Right atrium auricular region (tissue), 2 donors: ENCODE results near the gene CTH. TPM values are rescaled to one million over a fixed set of nuclear protein-coding genes. Genes with fewer than 3 reads are reported as not detected.
"Not testable (repeated sequence)": the region's sequence is repeated elsewhere in the genome, so short reads cannot be mapped to it uniquely, and the experiment has no call there.

Experiments used
- DNase-seq: peaks from one replicate; pipeline ENCODE4 v3.0.0-alpha.2; 2019; ENCODE audit warnings: low spot score
- H3K27ac ChIP-seq, 2 donors: fragments of 200-600 bp; sonication (generic); 1 replicate in 1 of 2; 2 replicates in 1 of 2; pipeline ENCODE4 v1.5.1; 2016 to 2019
- H3K27me3 ChIP-seq, 2 donors: fragments of 200-600 bp; sonication (generic); one replicate each; pipeline versions ENCODE4 v1.5.1 to v1.6.0; 2017 to 2019
- H3K36me3 ChIP-seq: fragments of 200-600 bp; sonication (generic); one replicate; pipeline ENCODE4 v1.5.1; 2016
- H3K4me1 ChIP-seq, 2 donors: fragments of 200-600 bp; sonication (generic); one replicate each; pipeline versions ENCODE4 v1.5.1 to v1.6.0; 2017 to 2019
- H3K4me3 ChIP-seq, 2 donors: fragments of 200-600 bp; sonication (generic); 1 replicate in 1 of 2; 2 replicates in 1 of 2; pipeline ENCODE4 v1.5.1; 2017 to 2019; ENCODE audit warnings: mild to moderate bottlenecking in 1 of 2, moderate library complexity in 1 of 2
- H3K9me3 ChIP-seq, 2 donors: fragments of 200-600 bp; sonication (generic); one replicate each; pipeline ENCODE4 v1.5.1; 2019
- CTCF ChIP-seq, 2 donors: fragments of 200-600 bp; sonication (generic); IDR thresholded peaks; one replicate each; pipeline ENCODE4 v1.5.1; 2019; ENCODE audit warnings: antibody characterized with exemption in 2 of 2
- total RNA-seq, 2 donors: library from RNA; depleted of rRNA; stranded (reverse); fragments of >200 nt; gene quantifications; one replicate each; pipeline ENCODE4 v1.1.0, GENCODE V29; 2016

The CTH gene
- total RNA-seq, 2 donors from 2014 or later = 1.0 to 1.6 TPM

DNA sequence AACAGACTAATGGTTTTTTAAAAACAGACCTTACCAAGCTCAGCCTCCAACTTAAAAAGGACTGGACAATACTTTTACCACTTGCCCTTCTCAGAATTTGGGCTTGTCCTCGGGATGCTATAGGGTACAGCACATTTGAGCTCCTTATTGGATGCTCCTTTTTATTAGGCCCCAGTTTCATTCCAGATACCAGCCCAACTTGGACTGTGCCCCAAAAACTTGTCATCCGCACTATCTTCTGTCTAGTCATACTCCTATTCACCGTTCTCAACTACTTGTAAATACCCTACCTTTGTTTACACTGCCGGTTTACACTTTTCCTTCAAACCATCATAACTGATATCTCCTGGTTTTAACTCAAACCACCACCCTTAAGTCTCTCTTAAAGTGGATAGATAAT lies 38.6 kb upstream of the CTH start:
- Histone ChIP-seq H3K9me3 (no peaks in the 10 kb centered on the region), H3K36me3 (no peaks in the 10 kb centered on the region), H3K4me3 (no peak overlapping the region), H3K4me1 (no peaks in the 10 kb centered on the region), H3K27me3 (no peaks in the 10 kb centered on the region), H3K27ac (no peak overlapping the region)
- DNase-seq = no peak
- TF ChIP-seq CTCF (IDR thresholded peaks at IDR 0.05) = no peak

DNA sequence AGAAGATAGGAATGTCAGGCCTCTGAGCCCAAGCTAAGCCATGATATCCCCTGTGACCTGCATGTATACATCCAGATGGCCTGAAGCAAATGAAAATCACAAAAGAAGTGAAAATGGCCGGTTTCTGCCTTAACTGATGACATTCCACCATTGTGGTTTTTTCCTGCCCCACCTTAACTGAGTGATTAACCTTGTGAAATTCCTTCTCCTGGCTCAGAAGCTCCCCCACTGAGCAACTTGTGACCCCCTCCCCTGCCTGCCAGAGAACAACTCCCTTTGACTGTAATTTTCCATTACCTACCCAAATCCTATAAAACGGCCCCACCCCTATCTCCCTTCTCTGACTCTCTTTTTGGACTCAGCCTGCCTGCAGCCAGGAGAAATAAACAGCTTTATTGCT lies 37.5 kb upstream of the CTH start:
- H3K27me3 ChIP-seq, H3K4me3 ChIP-seq, H3K27ac ChIP-seq, H3K4me1 ChIP-seq, H3K9me3 ChIP-seq, H3K36me3 ChIP-seq, DNase-seq: not testable (repeated sequence)

GRCh38 chr1:70376196-70376595 lies 34.9 kb upstream of the CTH start:
- DNase-seq = no peak
- H3K4me3 ChIP-seq = no peak overlapping the region
- H3K36me3 ChIP-seq = no peaks in the 10 kb centered on the region
- no peaks in the 10 kb centered on the region for H3K9me3 ChIP-seq
- H3K4me1 ChIP-seq = no peaks in the 10 kb centered on the region
- H3K27ac ChIP-seq = no peak overlapping the region
- H3K27me3 ChIP-seq = no peaks in the 10 kb centered on the region
- TF ChIP-seq CTCF (IDR thresholded peaks at IDR 0.05) = no peak

GRCh38 chr1:70382682-70383081 lies 28.4 kb upstream of the CTH start:
- no peak for DNase-seq
- no peaks in the 10 kb centered on the region for H3K9me3 ChIP-seq
- H3K36me3 ChIP-seq = no peaks in the 10 kb centered on the region
- no peak overlapping the region for H3K27ac ChIP-seq
- H3K4me1 ChIP-seq = no peaks in the 10 kb centered on the region
- no peaks in the 10 kb centered on the region for H3K27me3 ChIP-seq
- H3K4me3 ChIP-seq = no peak overlapping the region
- TF ChIP-seq CTCF (IDR thresholded peaks at IDR 0.05) = no peak

- no peak overlapping the region for H3K4me3 ChIP-seq
- no peak for TF ChIP-seq CTCF (IDR thresholded peaks at IDR 0.05)
- H3K36me3 ChIP-seq = no peaks in the 10 kb centered on the region
- no peak overlapping the region for H3K27ac ChIP-seq
- no peaks in the 10 kb centered on the region for H3K27me3 ChIP-seq
- no peaks in the 10 kb centered on the region for H3K9me3 ChIP-seq
- no peaks in the 10 kb centered on the region for H3K4me1 ChIP-seq
- no peak for DNase-seq
Observed at GRCh38 chr1:70383483-70383882, 27.6 kb upstream of the CTH start.

DNA sequence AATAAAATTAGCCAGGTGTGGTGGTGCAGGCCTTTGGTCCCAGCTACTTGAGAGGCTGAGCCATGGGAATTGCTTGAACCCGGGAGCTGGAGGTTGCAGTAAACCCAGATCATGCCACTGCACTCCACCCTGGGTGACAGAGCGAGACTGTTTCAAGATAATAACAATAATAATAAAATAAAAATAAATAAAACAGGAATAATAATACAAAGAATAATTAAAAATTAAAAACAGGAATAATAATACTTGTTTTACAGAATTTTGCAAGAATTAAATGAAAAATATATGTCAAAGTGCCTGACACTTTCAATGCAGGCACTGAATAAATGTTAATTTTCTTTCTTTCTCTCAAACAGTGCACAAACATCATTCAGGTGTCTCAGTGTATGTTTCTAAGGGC lies 26.5 kb upstream of the CTH start:
- Histone ChIP-seq H3K9me3 (no peaks in the 10 kb centered on the region), H3K4me3 (no peak overlapping the region), H3K4me1 (no peaks in the 10 kb centered on the region), H3K36me3 (no peaks in the 10 kb centered on the region), H3K27ac (no peak overlapping the region), H3K27me3 (no peaks in the 10 kb centered on the region)
- no peak for DNase-seq
- TF ChIP-seq CTCF (IDR thresholded peaks at IDR 0.05) = no peak
